Activated CD4-positive, alpha-beta T cell treated with anti-CD3 and anti-CD28 coated beads, Interleukin-10, Interleukin-2, amounts not matched to agents 100 ng/mL and 50 ng/mL, durations not matched to agents 16 hours and 8 hours (primary cell): ENCODE data around the gene LGMN.
"Not testable (repeated sequence)": the region's sequence is repeated elsewhere in the genome, so short reads cannot be mapped to it uniquely, and the experiment has no call there.

Experiments used
- DNase-seq: peaks from one replicate; pipeline ENCODE4 v3.0.0-alpha.2; 2020

The LGMN gene

DNA sequence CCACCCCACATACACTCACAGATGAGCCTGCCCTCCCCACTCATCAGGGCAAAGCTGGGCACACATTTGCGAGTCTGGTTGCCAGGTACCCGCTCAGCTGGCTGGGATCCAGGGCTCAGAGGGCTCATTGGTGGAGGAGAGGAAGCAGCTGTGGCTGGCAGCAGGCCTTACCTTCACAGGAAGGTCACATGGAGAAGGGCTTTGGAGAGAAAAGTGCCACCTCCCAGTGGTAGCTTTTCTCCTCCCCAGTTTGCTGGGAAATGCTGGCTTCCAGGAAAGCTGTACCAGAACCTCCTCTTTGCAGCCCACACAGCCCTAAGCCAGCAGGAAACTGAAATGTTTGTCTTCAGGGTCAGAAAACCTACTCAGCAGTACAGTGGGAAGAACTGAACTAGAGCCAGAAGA lies 55.6 kb downstream of the LGMN start:
- no peak for DNase-seq

DNA sequence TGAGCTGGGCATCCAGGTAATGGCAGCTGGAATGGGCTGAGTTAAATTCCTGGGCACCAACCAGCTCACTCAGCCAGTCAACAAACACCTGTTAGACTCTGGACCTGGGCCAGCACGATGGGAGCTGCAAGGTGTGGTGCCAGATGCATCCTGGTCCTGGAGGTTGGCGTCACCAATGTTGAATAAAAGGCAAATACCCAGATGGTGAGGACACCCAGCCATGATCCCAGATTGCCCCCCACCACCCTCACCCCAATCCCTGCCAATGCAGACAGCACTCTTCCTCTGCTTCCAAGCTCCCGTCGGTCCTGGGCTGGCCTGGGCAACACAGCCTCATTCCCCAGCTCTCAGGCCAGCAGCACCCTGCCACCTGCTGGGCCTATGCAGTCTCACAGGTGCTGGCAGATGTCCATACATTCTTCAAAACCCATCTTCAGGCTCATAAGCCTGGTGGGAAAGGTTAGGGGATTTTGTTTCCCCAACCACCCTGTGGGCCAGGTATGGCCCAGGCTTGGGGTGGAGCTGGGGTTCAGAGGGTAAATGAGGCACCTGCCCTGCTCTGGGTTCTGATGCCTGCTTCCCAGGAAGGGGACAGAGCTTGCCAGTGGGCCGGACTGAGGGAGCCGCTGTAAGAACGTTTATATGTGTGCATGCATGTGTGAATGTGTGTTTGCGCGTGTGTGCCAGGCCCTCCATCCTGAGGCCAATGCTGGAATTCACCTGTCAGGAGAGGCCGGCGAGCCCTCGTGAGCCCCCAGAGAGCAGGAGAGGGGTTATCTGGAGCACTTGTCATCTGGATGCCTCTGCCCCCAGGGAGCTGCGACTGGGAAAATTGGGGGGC lies 58.0 kb downstream of the LGMN start:
- DNase-seq = no peak

DNA sequence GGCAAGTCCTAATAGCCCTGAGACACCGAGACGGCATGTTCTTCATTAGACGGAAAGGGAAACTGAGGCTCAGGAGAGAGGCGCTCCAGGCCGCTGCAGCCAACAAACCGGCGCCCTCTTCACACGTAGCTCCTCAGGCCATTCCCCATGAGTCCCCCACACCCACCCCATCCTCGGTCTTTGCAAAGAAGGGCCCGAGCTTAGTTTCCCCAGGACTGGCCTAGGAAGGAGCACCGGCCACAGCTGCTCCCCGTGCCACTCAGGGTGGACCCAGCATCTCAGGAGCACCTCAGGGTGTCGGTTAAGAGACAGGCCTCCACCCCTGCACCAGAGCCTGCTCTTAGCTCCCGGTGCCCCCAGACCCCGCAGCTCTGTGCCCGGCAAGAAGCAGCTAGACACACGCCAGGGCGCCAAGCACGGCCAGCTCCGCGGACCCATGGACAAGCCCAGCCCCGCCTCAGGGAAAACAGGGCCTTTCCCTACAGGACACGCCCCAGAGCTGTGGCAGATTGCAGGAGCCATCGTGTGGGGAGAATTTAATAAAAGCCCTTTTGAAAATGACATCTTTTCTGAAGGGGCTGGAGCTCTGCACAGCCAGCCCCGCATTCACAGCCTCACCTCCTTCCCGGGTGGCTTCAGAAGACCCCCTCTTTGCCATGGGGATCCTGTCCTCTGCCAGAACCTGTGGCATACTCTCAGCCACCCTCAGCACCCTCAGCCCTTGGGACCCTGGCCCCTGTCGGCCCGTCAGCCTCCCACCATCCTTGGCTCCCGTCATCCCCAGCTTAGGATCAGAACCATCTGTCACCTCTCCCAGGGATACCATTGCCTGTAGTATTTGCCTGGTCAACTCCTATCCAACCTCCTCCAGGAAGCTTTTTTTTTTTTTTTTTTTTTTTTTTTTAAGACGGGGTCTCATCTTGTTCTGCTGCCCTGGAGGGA lies 59.7 kb downstream of the LGMN start:
- no peak for DNase-seq

DNA sequence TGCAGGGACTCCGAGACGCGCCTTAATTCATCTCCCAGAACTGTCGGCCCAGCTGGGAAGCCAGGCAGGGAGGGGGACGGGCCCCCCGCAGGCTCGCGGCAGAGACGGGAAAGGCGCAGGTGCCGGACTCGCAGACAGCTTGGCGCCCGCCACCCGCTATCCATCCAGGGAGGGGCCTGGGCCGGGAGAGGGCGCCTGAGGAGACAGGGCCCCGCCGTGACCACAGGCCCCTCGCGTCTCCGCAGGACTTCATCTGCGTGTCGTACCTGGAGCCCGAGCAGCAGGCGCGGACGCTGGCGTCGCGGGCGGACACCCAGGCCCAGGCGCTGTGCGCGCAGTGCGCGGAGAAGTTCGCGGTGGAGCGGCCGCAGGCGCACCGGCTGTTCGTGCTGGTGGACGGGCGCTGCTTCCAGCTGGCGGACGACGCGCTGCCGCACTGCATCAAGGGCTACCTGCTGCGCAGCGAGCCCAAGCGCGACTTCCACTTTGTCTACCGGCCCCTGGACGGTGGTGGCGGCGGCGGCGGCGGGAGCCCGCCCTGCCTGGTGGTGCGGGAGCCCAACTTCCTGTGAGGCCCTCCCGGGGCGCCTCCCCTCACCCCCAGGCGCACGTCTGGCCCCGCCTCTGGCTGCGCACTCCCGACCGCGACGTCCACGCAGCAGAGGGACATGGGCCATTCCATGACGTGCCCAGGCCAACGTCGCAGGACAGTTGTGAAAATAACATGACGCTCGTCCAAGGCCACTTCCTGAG lies 60.6 kb downstream of the LGMN start:
- DNase-seq = no peak

DNA sequence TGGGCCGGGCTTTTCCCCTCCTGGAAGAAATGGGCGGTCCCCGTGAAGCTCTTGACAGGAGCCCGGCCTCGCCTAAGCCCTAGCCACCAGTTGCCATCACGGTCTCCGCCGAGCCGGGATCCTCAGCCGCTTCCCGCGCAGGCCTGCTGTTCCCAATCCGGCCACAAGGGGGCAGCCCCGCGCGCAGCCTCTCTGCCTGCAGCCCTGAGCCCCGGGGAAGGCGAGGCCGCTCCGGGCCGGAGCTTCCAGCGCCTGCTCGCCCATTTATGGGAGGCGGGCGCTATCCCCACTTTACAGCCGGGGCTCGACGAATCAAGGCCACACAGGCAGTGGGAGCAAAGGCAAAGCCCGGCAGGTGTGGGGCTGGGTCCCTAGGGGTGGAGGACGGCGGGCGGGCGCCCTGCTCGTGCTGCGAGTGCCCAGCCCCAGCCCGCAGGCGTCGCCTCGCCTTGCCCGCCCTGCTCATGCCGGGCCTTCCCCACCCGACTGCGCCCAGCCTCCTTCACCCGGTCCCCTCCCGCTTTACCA lies 61.5 kb downstream of the LGMN start:
- peak; percentile 76 for DNase-seq

DNA sequence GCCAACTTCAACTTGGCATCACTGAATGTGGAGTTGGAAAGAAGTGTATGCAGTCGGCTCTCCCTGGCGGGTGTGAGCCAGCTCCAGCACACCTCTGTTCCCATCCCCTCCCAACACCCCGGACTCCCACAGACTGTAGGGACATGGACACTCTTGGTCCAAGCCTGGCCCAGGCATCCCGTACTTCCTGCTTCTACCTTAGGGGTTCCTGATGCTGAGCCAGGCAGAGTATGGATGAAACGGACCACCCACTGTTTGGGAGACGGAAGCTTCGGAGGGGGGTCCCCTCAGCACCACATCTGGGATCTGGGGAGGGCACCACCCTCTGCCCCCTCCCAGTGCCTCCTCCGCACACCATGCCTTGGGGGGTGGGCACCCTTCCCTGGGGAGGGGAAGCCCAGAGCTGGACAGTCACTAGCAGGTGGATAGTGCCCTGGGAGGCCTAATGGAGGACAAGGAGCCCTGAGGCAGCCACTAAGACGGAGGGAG lies 62.0 kb downstream of the LGMN start:
- no peak for DNase-seq

DNA sequence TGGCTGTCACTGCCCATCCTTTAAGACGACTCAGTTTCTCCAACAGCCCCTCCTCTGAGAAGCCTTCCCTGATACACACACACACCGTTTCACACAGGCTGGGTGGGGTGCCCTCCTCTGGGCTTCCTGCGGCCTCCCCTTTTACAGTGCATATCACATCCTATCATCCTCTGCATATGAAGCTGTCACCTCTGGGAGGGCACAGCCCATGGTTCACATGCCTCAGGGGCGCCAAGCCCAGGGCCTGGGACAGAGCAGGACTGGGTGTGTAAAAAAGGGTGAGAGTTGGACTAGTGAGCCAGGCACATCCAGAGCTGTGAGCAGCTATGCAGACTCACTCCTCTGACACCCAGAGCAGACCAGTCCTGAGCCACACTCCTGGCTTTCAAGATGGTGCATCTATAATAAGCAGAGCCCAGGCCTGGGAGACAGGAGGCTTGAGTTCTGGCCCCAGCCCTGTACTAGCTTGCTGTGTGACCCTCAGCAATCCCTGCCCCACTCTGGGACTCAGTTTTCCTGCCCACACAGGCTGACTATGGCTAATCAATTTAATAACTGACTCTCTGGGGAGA lies 62.6 kb downstream of the LGMN start:
- no peak for DNase-seq

DNA sequence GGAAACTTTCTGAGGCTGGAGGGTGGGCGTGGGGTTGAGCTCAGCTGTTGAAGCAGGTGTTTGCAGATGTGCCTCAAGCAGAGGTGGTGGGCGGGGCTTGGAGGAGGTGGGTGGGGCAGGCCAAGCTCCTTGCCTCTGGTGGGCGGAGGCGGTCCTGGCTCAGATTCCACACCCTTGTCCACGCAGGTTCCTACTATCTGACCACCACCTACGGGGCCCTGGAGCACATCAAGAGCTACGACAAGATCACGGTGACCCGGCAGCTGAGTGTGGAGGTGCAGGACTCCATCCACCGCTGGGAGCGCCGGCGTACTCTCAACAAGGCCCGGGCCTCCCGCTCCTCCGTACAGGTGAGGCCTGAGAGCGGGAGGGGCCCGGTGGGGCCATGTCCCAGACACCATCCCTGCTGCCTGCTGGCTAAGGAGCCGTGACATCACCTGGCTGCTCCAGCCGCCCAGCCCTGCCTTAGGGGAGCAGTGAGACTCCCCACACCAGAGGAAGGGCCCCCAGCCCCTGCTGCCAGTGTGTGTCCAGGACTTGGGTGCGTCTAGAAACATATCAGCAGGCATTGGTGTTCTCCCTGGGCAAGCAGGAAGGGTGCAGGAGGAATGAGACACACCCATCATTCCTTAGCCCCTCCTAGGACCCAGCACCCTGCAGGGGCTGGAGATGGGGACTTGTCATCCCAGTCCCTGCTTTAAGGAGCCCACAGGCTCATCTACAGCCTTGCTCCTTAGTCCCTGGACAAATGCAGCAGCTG lies 63.4 kb downstream of the LGMN start:
- no peak for DNase-seq

DNA sequence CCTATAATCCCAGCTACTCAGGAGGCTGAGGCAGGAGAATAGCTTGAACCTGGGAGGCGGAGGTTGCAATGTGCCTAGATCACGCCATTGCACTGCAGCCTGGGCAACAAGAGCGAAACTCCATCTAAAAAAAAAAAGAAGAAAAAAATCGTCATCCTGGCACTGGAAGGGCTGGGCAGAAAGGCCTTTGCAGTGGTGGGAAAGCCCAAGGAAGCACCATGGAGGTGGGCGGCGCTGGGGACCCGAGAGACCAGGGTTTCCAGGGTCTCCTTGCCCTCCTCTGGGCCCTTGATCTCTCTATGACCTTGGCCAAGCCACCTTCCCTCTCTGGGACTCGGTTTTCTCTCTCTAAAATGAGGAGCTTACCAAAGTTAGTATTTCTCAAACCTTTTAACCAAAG lies 65.4 kb downstream of the LGMN start:
- DNase-seq = no peak

DNA sequence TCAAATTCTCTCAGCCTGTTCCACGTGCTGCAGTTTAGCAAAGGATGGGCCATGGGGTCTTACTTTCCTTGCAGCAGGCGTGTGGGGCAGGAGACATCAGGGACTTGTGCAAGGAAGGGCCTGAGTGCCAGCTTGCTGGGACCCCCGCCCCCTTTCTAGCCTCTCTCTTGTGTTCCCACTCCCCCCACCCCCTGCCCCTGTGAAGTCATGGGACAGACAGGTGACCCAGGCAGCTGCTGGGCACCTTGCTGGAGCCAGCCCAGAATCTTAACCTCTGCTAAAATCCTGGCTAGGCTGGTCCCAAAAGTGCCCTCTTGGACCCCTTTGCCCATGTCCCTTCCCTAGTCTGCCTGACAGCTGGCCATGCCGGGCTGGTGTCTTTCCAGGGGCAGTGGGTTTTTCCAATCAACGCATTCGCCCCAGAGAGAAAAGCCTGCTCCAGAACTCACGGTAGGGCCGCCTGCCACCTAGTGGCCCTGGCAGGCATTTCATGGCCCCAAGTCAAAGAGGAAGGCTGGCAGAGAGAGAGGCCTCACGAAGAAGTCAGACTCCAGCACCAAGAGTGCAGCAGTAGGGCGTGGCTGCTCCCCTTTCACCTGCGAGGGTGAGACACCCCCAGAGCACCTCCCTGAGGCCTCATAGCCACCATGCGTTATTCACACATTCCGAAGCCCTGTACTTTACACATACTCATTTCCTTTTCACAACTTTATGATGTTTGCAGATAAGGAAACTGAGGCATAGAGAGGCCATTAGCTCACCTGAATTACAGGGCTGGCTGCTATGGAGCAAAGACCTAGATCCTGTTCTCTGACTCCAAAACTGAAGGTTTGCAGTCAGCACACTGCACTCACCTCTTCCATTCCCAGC lies 67.4 kb downstream of the LGMN start:
- peak; percentile 83 for DNase-seq

DNA sequence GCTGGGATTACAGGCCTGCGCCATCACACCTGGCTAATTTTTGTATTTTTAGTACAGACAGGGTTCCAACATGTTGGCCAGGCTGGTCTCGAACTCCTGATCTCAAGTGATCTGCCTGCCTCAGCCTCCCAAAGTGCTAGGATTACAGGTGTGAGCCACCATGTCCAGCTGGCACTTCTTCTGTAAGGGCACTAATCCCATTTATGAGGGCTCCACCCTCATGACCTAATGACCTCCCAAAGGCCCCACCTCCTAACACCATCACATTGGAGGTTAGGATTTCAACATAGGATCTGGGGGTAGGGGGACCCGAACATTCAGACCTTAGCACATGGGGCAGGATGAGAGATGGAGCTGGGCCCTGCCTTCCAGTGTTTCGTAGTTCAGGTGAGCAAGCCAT lies 68.1 kb downstream of the LGMN start:
- not testable (repeated sequence) for DNase-seq

DNA sequence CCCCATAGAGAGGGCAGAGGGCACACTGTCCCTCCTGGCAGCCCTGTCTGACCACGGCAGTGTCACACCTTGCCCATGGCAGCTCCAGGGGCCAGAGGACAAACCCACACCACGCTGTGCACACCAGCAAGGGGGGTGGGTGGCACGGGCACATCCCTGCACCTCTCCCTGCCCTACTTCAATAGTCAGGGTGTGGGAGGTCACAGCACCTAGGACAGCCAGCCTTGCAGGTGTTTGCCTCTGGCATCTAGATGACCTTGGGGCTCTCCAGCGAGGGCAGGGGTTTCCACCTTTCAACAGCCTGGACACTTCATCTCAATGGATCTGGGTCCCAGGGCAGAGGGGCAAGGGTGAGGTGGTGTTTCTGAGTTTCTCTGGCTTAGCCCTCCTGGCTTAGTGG lies 69.2 kb downstream of the LGMN start:
- no peak for DNase-seq

DNA sequence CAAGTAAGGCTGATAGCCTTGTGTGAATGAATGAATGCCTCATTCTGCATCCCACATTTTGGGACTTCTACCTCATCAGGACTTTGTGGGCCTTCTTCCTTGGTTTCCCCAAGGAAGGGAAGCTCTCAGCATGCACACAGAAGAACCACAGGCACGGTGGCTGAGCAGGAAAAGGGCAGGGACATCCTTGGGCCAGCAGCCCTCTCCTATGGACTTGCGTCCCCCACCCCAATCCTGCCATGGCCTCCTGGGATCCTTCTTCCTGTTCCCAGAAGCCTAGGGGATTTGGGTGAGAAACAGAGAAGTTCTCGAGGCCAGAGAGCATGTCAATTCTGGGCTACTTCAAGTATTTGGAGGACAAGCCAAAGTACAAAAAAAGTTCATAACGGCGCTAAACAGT lies 69.7 kb downstream of the LGMN start:
- no peak for DNase-seq

DNA sequence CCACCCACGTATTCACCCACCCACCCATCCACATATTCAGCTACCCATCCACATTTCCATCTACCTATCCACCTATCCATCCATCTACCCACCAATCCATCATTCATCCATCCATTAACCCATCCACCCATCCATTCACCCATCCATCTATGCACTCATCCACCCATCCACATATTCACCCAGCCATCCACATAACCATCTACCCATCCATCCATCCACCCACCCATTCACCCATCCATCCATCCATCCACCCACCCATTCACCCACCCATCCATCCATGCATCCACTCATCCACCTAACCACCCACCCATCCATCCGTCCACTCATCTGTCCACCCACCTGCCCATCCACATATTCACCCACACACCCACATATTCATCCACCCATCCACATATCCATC lies 70.5 kb downstream of the LGMN start:
- DNase-seq = no peak

DNA sequence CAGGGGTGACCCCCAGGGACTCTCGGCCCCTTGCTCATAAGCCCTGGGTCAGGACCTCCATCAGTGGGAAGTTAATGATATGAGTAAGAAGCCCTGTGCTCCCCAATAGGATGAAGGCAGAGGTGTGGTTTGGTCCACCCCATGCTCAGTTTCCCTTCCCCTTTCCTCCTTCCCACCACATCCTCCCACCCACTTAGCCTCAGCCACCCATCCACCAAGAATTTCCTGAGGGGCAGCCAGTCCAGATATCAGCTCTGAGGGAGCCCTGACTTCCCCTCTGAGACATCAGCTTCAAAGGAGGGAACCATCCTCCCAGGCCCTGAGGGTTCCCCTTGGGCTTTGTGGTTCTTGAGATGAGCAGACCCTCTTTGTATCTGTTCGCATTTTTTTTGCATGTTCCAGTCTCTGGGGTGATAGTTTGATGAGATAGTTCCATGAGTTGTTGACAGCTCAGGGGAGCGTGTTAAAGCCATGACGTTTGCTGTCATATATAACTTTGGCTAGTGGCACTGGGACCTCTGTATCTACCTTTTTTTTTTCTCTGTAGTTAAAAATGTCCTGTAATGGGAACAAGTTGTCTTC lies 71.2 kb downstream of the LGMN start:
- peak; percentile 69 for DNase-seq

DNA sequence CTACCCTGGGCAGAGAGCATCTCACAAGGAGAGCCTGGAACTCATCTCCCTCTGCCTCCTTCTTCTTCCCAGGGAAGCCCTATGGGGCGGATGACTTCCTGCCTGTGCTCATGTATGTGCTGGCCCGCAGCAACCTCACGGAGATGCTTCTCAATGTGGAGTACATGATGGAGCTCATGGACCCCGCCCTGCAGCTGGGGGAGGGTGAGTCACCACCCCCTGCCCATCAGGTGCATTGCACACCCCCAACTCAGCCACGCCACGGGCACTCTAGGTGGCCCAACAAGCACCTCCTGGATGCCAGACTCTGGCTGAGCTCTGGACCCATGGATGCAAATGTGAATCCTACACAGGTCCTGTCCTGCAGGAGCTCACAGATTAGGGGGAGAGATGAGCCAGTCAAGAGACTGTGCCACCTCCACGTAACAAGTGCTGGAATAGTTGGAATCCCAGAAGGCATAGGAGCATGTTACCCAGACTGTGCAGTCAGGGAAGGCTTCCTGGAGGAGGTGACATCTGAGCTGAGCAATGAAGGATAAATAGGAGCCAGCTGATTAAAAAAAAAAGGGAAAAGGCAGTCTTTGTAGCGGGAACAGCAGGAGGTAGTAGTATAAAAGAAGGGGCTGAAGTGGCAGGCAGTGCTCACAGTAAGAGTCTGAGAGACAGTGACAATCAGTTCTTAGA lies 71.9 kb downstream of the LGMN start:
- DNase-seq = no peak

DNA sequence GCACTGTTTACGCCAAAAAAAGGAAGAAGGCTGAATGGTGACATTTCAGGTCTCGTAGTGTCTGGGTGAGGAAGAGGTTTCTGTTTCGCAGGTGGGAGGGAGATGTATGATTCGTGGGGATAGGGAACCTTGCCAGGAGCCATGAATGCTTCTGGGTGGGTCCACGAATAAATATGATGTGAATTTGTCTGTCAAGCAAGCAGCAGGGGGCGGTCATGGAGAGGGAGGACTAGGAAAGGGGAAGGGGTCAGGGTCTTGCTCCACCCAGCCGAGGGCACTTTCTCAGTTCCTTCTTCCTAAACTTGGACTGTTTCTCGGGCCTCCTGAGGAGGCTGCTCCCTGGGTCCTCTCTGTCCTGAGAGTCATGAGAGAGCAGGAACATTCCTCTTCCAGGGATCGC lies 72.5 kb downstream of the LGMN start:
- DNase-seq = no peak

DNA sequence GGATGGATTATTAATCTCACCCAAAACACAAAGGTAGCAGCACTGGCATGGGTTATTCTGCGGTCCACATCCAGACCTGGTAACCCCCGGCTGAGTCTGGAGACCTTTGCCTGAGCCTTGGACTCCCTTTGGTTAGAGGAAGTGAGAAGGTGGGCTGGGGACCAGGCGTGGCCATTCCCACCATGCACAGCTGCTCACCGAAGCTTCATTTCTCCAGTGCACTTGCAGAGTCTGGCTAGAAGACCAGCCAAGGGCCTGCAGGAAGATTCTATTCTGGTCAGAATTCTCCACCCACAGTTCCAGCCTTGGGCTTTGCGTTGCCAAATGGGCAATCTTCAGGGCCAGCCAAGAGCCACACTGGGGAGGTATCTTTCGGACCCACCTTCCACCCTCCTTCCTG lies 73.0 kb downstream of the LGMN start:
- no peak for DNase-seq

DNA sequence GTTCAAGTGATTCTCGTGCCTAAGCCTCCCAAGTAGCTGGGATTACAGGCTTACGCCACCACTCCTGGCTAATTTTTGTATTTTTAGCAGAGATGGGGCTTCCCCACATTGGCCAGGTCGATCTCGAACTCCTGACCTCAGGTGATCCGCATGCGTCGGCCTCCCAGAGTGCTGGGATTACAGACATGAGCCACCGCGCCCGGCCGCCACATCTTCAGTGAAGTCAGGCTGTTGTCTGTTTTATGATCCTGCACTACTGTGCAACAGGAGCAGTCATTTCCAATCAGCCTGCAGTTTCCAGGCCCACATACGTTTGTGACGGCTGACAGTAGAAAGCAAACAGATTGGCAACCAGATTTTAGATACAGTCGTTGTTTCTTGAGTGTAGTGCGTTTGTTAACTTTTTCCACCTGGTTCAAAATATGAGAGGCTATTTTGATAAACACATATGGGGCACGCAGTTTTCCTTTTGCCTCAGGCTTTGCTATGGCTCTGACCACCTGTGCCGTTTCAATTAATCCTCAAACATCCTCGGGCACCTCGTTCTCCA lies 74.8 kb downstream of the LGMN start:
- no peak for DNase-seq
